BLaER1 treated with 17β-estradiol and CSF1 and Interleukin-3, amounts not matched to agents 10 nM and 100 nM (cell line): ENCODE data around the gene TRAF7.
A peak's percentile ranks its signal among the peaks of the same experiment; 100 is the strongest.
"Not testable (repeated sequence)": the region's sequence is repeated elsewhere in the genome, so short reads cannot be mapped to it uniquely, and the experiment has no call there.

Source experiments
- H3K27ac ChIP-seq, 11 experiments: shearing (Covaris generic); formaldehyde crosslinking; 2 replicates each; pipeline ENCODE4 v1.8.1; 2022
- H3K27me3 ChIP-seq, 11 experiments: shearing (Covaris generic); formaldehyde crosslinking; 2 replicates each; pipeline ENCODE4 v1.8.1; 2022
- H3K36me3 ChIP-seq, 11 experiments: shearing (Covaris generic); formaldehyde crosslinking; 2 replicates each; pipeline ENCODE4 v1.8.1; 2022
- H3K4me1 ChIP-seq, 10 experiments: shearing (Covaris generic); formaldehyde crosslinking; 2 replicates each; pipeline ENCODE4 v1.8.1; 2022
- H3K4me2 ChIP-seq, 11 experiments: shearing (Covaris generic); formaldehyde crosslinking; 2 replicates each; pipeline ENCODE4 v1.8.1; 2022
- H3K4me3 ChIP-seq, 10 experiments: shearing (Covaris generic); formaldehyde crosslinking; 2 replicates each; pipeline ENCODE4 v1.8.1; 2022
- H3K9ac ChIP-seq, 11 experiments: shearing (Covaris generic); formaldehyde crosslinking; 2 replicates each; pipeline ENCODE4 v1.8.1; 2022
- H3K9me3 ChIP-seq, 11 experiments: shearing (Covaris generic); formaldehyde crosslinking; replicated peaks in 1 of 11; 2 replicates each; pipeline ENCODE4 v1.8.1; 2022
- H4K20me1 ChIP-seq, 11 experiments: shearing (Covaris generic); formaldehyde crosslinking; 2 replicates each; pipeline ENCODE4 v1.8.1; 2022
- Cebpa-rat ChIP-seq, 11 experiments: shearing (Covaris generic); IDR thresholded peaks; 2 replicates each; pipeline ENCODE4 v1.8.1; 2022

Gene TRAF7

GRCh38 chr16:2155091-2155950 is at the start of gene TRAF7:
TRAF7 (plus strand) TSS chr16:2155782; CDS start chr16:2163921, 8,139 bp downstream.
- Histone ChIP-seq H3K4me3 (peak within 1 kb of the TSS; percentile 79 to 97 (median 90)), H3K4me2 (peak within 1 kb of the TSS; percentile 99 to 100 (median 100)), H4K20me1 (peaks cover 84 to 91% (median 88%) of the 10 kb centered on the region in 11 experiments), H3K4me1 (peaks cover 64 to 72% (median 67%) of the 10 kb centered on the region in 10 experiments), H3K9ac (peak within 1 kb of the TSS; percentile 83 to 97 (median 94)), H3K36me3 (peaks cover 28 to 53% (median 45%) of the 10 kb centered on the region in 11 experiments), H3K9me3 (peaks cover 0 to 4% (median 0%) of the 10 kb centered on the region in 11 experiments; a peak in 1 of 22 replicates), H3K27ac (peak within 1 kb of the TSS; percentile 84 to 93 (median 89)), H3K27me3 (no peaks in the 10 kb centered on the region)
- no peak for TF ChIP-seq Cebpa-rat (IDR thresholded peaks at IDR 0.05)

GRCh38 chr16:2106211-2106610 is 49.4 kb upstream of the TRAF7 start:
- H3K4me1 ChIP-seq, H3K4me2 ChIP-seq: not testable (repeated sequence)
- H3K36me3 ChIP-seq: peaks cover 3 to 75% (median 51%) of the 10 kb centered on the region in 11 experiments; a peak in 21 of 22 replicates

DNA sequence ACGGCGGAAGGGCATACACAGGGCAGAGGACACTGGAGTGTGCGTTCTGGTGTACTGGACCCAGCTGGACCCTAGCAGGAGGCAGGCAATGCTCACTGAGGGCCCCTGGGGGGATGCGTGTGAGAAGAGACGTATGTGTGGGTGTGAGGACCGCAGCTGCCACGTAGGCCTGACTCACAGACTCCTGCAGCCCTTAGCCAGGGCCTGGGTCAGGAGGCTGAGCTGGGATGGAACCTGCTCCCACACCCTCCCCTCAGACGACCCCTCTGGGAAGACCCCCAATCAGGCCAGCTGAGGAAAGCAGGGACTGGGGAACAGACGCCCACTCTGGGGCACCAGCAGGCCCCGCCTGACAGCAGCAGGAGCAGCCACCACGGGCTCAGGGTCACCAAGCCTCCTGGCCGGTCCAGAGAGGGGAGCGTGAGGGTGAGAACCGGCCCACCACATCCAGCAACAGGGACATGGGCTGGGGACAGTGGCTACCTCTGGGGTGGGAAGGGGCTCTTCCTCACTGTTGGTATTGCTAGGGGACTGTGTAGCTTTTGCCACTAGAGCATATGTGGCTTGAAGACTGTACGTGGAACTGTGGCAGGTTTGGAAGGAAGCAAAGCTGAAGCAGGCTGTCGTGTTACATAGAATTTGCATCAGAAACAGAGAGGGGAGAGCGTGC is 48.3 kb upstream of the TRAF7 start:
- H3K9me3 ChIP-seq, H3K4me3 ChIP-seq, H3K27me3 ChIP-seq, H3K9ac ChIP-seq, H3K4me1 ChIP-seq, H3K4me2 ChIP-seq, H3K27ac ChIP-seq: not testable (repeated sequence)
- Histone ChIP-seq H4K20me1 (peaks cover 0 to 58% (median 10%) of the 10 kb centered on the region in 11 experiments; a peak in 7 of 22 replicates), H3K36me3 (peaks cover 3 to 76% (median 52%) of the 10 kb centered on the region in 11 experiments; a peak in 21 of 22 replicates)

More at GRCh38 chr16:2106211-2106610, 49.4 kb upstream of the TRAF7 start:
- not testable (repeated sequence) for H3K27me3 ChIP-seq, H3K27ac ChIP-seq, H3K4me3 ChIP-seq, H3K9ac ChIP-seq, H3K9me3 ChIP-seq
- H4K20me1 ChIP-seq: peaks cover 0 to 49% (median 10%) of the 10 kb centered on the region in 11 experiments; a peak in 7 of 22 replicates

DNA sequence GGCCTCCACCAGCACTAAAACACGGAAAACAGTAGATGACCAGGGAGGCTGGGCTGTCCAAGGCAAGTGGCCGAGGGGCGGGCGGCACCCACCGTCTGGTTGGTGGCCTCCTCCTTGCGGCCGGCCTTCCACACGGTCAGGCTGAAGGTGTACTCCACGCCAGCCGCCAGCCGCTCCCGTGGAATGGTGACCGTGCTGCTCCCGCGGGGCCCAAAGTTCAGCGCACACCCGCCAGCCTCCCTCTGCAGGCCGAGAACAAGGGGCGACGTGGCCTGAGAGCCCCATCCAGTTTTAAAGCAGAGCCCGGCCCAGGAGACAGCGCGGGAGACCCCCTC is 47.8 kb upstream of the TRAF7 start:
- not testable (repeated sequence) for H3K27me3 ChIP-seq, H3K9ac ChIP-seq, H3K4me3 ChIP-seq, H3K9me3 ChIP-seq, H3K27ac ChIP-seq, H3K4me2 ChIP-seq, H3K4me1 ChIP-seq
- Histone ChIP-seq H3K36me3 (peaks cover 0 to 71% (median 47%) of the 10 kb centered on the region in 11 experiments; a peak in 20 of 22 replicates), H4K20me1 (peaks cover 0 to 53% (median 10%) of the 10 kb centered on the region in 11 experiments; a peak in 7 of 22 replicates)

GRCh38 chr16:2108446-2109270 is 46.9 kb upstream of the TRAF7 start:
- H3K36me3 ChIP-seq: peaks cover 0 to 67% (median 42%) of the 10 kb centered on the region in 11 experiments; a peak in 20 of 22 replicates
- H3K9ac ChIP-seq, H3K4me2 ChIP-seq, H3K9me3 ChIP-seq, H3K27me3 ChIP-seq, H3K27ac ChIP-seq, H3K4me3 ChIP-seq, H3K4me1 ChIP-seq: not testable (repeated sequence)
- peaks cover 0 to 57% (median 10%) of the 10 kb centered on the region in 11 experiments; a peak in 8 of 22 replicates for H4K20me1 ChIP-seq

DNA sequence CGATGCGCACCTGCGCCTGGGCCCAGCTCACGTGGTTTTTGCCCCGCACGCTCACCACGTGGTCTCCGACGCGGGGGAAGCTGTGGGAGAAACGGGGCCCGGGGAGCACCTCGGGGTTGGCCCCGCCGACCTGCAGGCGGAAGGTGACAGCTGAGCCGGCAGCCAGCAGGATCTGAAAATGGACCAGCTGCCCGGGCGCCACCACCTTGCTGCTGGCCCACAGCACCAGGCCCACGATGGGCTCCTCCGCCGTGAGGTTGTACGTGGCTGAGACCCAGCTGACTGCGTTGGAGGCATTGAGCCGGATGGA is 46.4 kb upstream of the TRAF7 start:
- H3K4me2 ChIP-seq, H3K9ac ChIP-seq, H3K4me1 ChIP-seq, H3K9me3 ChIP-seq, H3K4me3 ChIP-seq, H3K27me3 ChIP-seq, H3K27ac ChIP-seq: not testable (repeated sequence)
- Histone ChIP-seq H4K20me1 (peaks cover 0 to 63% (median 10%) of the 10 kb centered on the region in 11 experiments; a peak in 9 of 22 replicates), H3K36me3 (peaks cover 0 to 73% (median 45%) of the 10 kb centered on the region in 11 experiments; a peak in 20 of 22 replicates)

DNA sequence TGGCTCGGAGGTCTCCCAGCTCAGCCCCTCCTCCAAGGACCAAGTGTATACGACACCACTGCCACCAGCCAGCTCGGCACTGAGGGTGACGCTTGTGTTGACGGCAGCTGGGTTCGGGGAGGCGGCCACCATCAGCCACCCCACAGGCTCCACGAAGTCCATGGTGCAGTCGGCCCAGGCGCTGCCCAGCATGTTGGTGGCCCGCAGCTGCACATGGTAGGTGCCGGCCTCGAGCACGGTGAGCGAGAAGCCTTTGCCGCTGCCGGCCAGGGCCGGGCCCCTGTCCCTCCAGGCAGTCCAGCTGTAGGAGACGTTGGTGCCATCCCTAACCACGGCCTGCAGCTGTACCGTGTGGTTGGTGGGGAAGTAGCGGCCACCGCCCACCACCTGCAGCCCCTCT is 45.7 kb upstream of the TRAF7 start:
- H4K20me1 ChIP-seq: peaks cover 0 to 67% (median 10%) of the 10 kb centered on the region in 11 experiments; a peak in 10 of 22 replicates
- not testable (repeated sequence) for H3K27ac ChIP-seq, H3K9ac ChIP-seq, H3K27me3 ChIP-seq, H3K4me3 ChIP-seq, H3K4me1 ChIP-seq, H3K4me2 ChIP-seq, H3K9me3 ChIP-seq
- H3K36me3 ChIP-seq: peaks cover 0 to 78% (median 46%) of the 10 kb centered on the region in 11 experiments; a peak in 20 of 22 replicates

GRCh38 chr16:2110332-2111008 is 45.1 kb upstream of the TRAF7 start:
- H4K20me1 ChIP-seq: peaks cover 0 to 73% (median 10%) of the 10 kb centered on the region in 11 experiments; a peak in 10 of 22 replicates
- not testable (repeated sequence) for H3K4me1 ChIP-seq, H3K4me3 ChIP-seq, H3K27me3 ChIP-seq, H3K4me2 ChIP-seq, H3K9me3 ChIP-seq, H3K27ac ChIP-seq, H3K9ac ChIP-seq
- peaks cover 0 to 81% (median 45%) of the 10 kb centered on the region in 11 experiments; a peak in 20 of 22 replicates for H3K36me3 ChIP-seq

DNA sequence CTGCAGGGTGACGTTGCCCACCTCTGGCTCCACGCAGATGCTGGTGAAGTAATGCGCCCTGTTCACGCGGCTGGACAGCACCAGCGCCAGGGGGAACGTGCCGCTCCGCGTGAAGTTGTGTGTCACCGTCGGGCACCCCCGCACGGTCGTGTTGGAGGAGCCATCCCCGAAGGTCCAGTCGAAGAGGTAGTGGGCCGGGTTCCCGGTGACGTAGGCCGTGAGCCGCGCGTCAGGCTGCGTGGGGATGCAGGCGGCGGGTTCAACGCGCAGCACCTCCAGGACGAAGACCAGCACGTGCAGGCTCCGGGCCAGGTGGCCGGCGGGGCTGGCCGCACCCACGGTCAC is 44.6 kb upstream of the TRAF7 start:
- not testable (repeated sequence) for H3K4me2 ChIP-seq, H3K4me1 ChIP-seq, H3K4me3 ChIP-seq, H3K9ac ChIP-seq, H3K9me3 ChIP-seq, H3K27me3 ChIP-seq, H3K27ac ChIP-seq
- Histone ChIP-seq H3K36me3 (peaks cover 0 to 76% (median 43%) of the 10 kb centered on the region in 11 experiments; a peak in 20 of 22 replicates), H4K20me1 (peaks cover 0 to 78% (median 10%) of the 10 kb centered on the region in 11 experiments; a peak in 10 of 22 replicates)

DNA sequence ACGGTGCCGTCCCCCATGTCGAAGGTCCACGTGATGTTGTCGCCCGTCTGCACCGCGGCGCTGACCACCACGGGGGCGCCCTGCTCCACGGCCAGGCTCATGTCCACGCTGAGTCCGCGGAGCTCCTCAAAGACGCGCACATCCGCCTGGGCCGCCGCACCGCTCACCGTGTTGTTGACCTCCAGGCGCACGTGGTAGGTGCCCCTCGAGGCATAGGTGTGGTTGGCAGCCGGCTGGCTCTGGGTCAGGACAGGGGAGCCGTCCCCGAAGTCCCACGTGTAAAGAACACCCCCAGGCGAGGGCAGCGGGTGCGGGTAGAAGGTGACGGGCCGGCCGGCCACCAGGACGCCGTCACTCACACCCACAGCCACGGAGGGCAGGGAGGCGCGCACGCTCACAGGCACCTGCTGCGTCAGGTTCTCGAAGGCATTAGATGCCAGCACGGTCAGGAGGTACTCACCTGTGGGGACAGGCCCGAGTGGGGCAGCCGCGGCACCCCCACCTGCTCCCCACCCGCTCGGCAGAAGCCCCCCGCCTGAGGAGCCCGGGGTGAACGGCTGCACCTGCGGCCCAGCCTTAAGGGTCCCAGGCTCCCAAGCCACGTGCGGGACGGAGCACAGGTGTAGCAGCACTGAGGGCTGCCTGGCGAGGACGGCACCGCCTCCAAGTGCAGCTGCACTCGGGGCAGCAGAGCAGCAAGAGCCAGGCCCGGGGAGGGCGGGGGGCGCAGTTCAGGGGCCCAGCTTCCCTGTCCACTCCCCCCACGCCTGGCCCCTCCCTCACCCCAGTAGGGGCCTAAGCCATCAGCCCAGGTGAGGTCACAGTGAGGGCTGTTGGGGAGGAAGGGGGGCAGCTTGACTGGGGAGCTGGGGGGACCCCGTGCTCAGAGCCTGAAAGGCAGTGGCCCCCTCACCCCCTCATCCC is 43.9 kb upstream of the TRAF7 start:
- Histone ChIP-seq H4K20me1 (peaks cover 0 to 85% (median 10%) of the 10 kb centered on the region in 11 experiments; a peak in 11 of 22 replicates), H3K36me3 (peaks cover 0 to 80% (median 43%) of the 10 kb centered on the region in 11 experiments; a peak in 20 of 22 replicates)
- H3K27ac ChIP-seq, H3K4me2 ChIP-seq, H3K4me3 ChIP-seq, H3K9me3 ChIP-seq, H3K27me3 ChIP-seq, H3K4me1 ChIP-seq, H3K9ac ChIP-seq: not testable (repeated sequence)

GRCh38 chr16:2112539-2113106 is 43.0 kb upstream of the TRAF7 start:
- not testable (repeated sequence) for H3K9ac ChIP-seq, H3K4me1 ChIP-seq, H3K9me3 ChIP-seq, H3K4me2 ChIP-seq, H3K27ac ChIP-seq, H3K27me3 ChIP-seq, H3K4me3 ChIP-seq
- Histone ChIP-seq H4K20me1 (peaks cover 0 to 86% (median 11%) of the 10 kb centered on the region in 11 experiments; a peak in 12 of 22 replicates), H3K36me3 (peaks cover 0 to 72% (median 43%) of the 10 kb centered on the region in 11 experiments; a peak in 20 of 22 replicates)
